CD4-positive, alpha-beta memory T cell (primary cell): ENCODE data around the gene CTSZ. TPM values are rescaled to one million over a fixed set of nuclear protein-coding genes. Genes with fewer than 3 reads are reported as not detected.

ENCODE experiments used
- CTCF ChIA-PET: fragments of 350-600 bp; sonication (Branson Sonifier 250); formaldehyde crosslinking; loops from one replicate; lab custom pipeline; 2021; ENCODE audit warnings: inconsistent platforms; ENCODE audit not compliant: partially characterized antibody; lab: Charles Lee
- POLR2A ChIA-PET: fragments of 350-600 bp; sonication (Branson Sonifier 250); formaldehyde crosslinking; loops from one replicate; lab custom pipeline; 2021; ENCODE audit not compliant: partially characterized antibody; lab: Charles Lee
- DNase-seq, 5 donors: peaks; one replicate each; pipeline versions ENCODE4 v3.0.0 to v3.0.0-alpha.2; 2020 to 2022; ENCODE audit warnings: mixed read lengths in 1 of 5
- H3K27ac ChIP-seq: one replicate; pipeline ENCODE4 v1.7.0; 2013; ENCODE audit warnings: low read depth, low read length
- H3K27me3 ChIP-seq: 2 replicates; pipeline ENCODE4 v1.7.0; 2013; ENCODE audit warnings: mild to moderate bottlenecking, low read length, moderate library complexity; ENCODE audit not compliant: insufficient read depth
- H3K36me3 ChIP-seq: 2 replicates; pipeline ENCODE4 v1.7.0; 2013; ENCODE audit warnings: mild to moderate bottlenecking, low read length, moderate library complexity; ENCODE audit not compliant: insufficient read depth
- H3K4me1 ChIP-seq: 2 replicates; pipeline ENCODE4 v1.7.0; 2013; ENCODE audit warnings: mild to moderate bottlenecking, low read length, moderate library complexity; ENCODE audit not compliant: insufficient read depth
- H3K4me3 ChIP-seq, 2 donors: one replicate each; pipeline ENCODE4 v1.7.0; 2013; ENCODE audit warnings: low read length in 2 of 2, mild to moderate bottlenecking in 1 of 2
- H3K9me3 ChIP-seq, 2 donors: one replicate each; pipeline ENCODE4 v1.7.0; 2013; ENCODE audit warnings: low read length in 2 of 2, control low read depth in 1 of 2; ENCODE audit not compliant: control insufficient read depth in 1 of 2
- H3K27ac Mint-ChIP-seq, 7 donors: one replicate each; pipeline ENCODE4 v1.8.0; 2020 to 2021; ENCODE audit warnings: mixed read lengths in 7 of 7, mild to moderate bottlenecking in 6 of 7, inconsistent platforms in 3 of 7, moderate library complexity in 3 of 7
- H3K27me3 Mint-ChIP-seq, 2 donors: one replicate each; pipeline ENCODE4 v1.8.0; 2020 to 2021; ENCODE audit warnings: mixed read lengths in 2 of 2
- H3K36me3 Mint-ChIP-seq, 2 donors: one replicate each; pipeline ENCODE4 v1.8.0; 2020 to 2021; ENCODE audit warnings: mixed read lengths in 2 of 2, inconsistent platforms in 1 of 2, mild to moderate bottlenecking in 1 of 2
- H3K4me1 Mint-ChIP-seq, 4 donors: one replicate each; pipeline ENCODE4 v1.8.0; 2020 to 2021; ENCODE audit warnings: mixed read lengths in 4 of 4, mild to moderate bottlenecking in 1 of 4
- H3K4me3 Mint-ChIP-seq, 8 donors: one replicate each; pipeline ENCODE4 v1.8.0; 2020 to 2021; ENCODE audit warnings: mixed read lengths in 8 of 8, mild to moderate bottlenecking in 7 of 8, moderate library complexity in 6 of 8, inconsistent platforms in 3 of 8
- H3K9me3 Mint-ChIP-seq, 8 donors: one replicate each; pipeline ENCODE4 v1.8.0; 2020 to 2021; ENCODE audit warnings: mixed read lengths in 8 of 8, mild to moderate bottlenecking in 5 of 8, inconsistent platforms in 3 of 8, moderate library complexity in 1 of 8
- intact Hi-C: fragments of 100-400 bp; cut with micrococcal nuclease; formaldehyde crosslinking; loops from one replicate; pipeline ENCODE4 v1.15.1; 2023
- polyA plus RNA-seq, 2 donors: library from polyadenylated mRNA; unstranded; fragments of 300-500 nt; fragmentation: Illumina TruSeq; gene quantifications; one replicate each; pipeline ENCODE4 v1.2.3, GENCODE V29; 2021
- total RNA-seq, 2 experiments: library from RNA; stranded (reverse); gene quantifications; one replicate each; pipeline ENCODE4 v1.2.3, GENCODE V29; 2021

The CTSZ gene
- total and polyA plus RNA-seq, 4 experiments from 2014 or later = 0.76 to 37.3 (median 19.1) TPM

- Histone ChIP-seq H3K36me3 (no peaks in the 10 kb centered on the region), H3K27me3 (no peaks in the 10 kb centered on the region), H3K9me3 (peaks cover 0 to 5% of the 10 kb centered on the region in 2 donors), H3K4me1 (no peaks in the 10 kb centered on the region), H3K27ac (no peak overlapping the region), H3K4me3 (no peak overlapping the region)
- intact Hi-C loops = no loop called here
- Mint-ChIP-seq H3K27me3 (peaks cover 1 to 3% of the 10 kb centered on the region in 2 donors), H3K9me3 (peaks cover 0 to 24% (median 18%) of the 10 kb centered on the region in 8 donors), H3K4me1 (peaks cover 0 to 1% (median 0%) of the 10 kb centered on the region in 4 donors), H3K36me3 (peaks cover 0 to 3% of the 10 kb centered on the region in 2 donors), H3K27ac (no peak overlapping the region), H3K4me3 (no peak overlapping the region)
- no peak for DNase-seq
- ChIA-PET POLR2A (no interaction called here), CTCF (interaction anchor here (1.0 kb wide), 1 partner anchor 91 kb away, joined by 3 read pairs; no protein-coding TSS in a partner anchor)
Observed at GRCh38 chr20:58975353-58975752, 31.7 kb downstream of the CTSZ start.

- Mint-ChIP-seq H3K4me1 (peaks cover 0 to 1% (median 0%) of the 10 kb centered on the region in 4 donors), H3K36me3 (peaks cover 0 to 3% of the 10 kb centered on the region in 2 donors), H3K9me3 (peaks cover 0 to 24% (median 18%) of the 10 kb centered on the region in 8 donors), H3K4me3 (no peak overlapping the region), H3K27me3 (peaks cover 3 to 4% of the 10 kb centered on the region in 2 donors), H3K27ac (peak overlapping the region in 1 of 7 donors; percentile 4)
- Histone ChIP-seq H3K4me3 (no peak overlapping the region), H3K27me3 (no peaks in the 10 kb centered on the region), H3K27ac (no peak overlapping the region), H3K36me3 (no peaks in the 10 kb centered on the region), H3K4me1 (no peaks in the 10 kb centered on the region), H3K9me3 (peaks cover 0 to 5% of the 10 kb centered on the region in 2 donors)
- intact Hi-C loops = no loop called here
- no peak for DNase-seq
- ChIA-PET POLR2A (interaction anchor here (0.5 kb wide), 1 partner anchor 201 kb away, joined by 3 read pairs; no protein-coding TSS in a partner anchor), CTCF (no interaction called here)
Observed at GRCh38 chr20:58973866-58974265, 33.2 kb downstream of the CTSZ start.

- Histone ChIP-seq H3K27me3 (no peaks in the 10 kb centered on the region), H3K9me3 (peaks cover 0 to 5% of the 10 kb centered on the region in 2 donors), H3K27ac (no peak overlapping the region), H3K4me3 (no peak overlapping the region), H3K36me3 (no peaks in the 10 kb centered on the region), H3K4me1 (no peaks in the 10 kb centered on the region)
- DNase-seq = no peak
- H3K36me3 Mint-ChIP-seq = peaks cover 0 to 3% of the 10 kb centered on the region in 2 donors
- ChIA-PET CTCF (no interaction called here), POLR2A (interaction anchor here (0.5 kb wide), 1 partner anchor 202 kb away, joined by 3 read pairs; no protein-coding TSS in a partner anchor)
- intact Hi-C loops = no loop called here
- H3K4me3 Mint-ChIP-seq = no peak overlapping the region
- H3K4me1 Mint-ChIP-seq = no peaks in the 10 kb centered on the region
- H3K27me3 Mint-ChIP-seq = peaks cover 3 to 6% of the 10 kb centered on the region in 2 donors
- H3K9me3 Mint-ChIP-seq = peaks cover 0 to 24% (median 18%) of the 10 kb centered on the region in 8 donors
- H3K27ac Mint-ChIP-seq = no peak overlapping the region
Observed at GRCh38 chr20:58973179-58973578, 33.9 kb downstream of the CTSZ start.

- Histone ChIP-seq H3K4me3 (no peak overlapping the region), H3K27me3 (no peaks in the 10 kb centered on the region), H3K4me1 (no peaks in the 10 kb centered on the region), H3K36me3 (no peaks in the 10 kb centered on the region), H3K27ac (no peak overlapping the region), H3K9me3 (peaks cover 0 to 5% of the 10 kb centered on the region in 2 donors)
- CTCF ChIA-PET = interaction anchor here (0.6 to 1.1 kb wide), 2 partner anchors 51 to 79 kb away, joined by 3 read pairs; no protein-coding TSS in a partner anchor
- DNase-seq = no peak
- no peak overlapping the region for H3K27ac Mint-ChIP-seq
- H3K4me3 Mint-ChIP-seq = no peak overlapping the region
- peaks cover 3 to 6% of the 10 kb centered on the region in 2 donors for H3K27me3 Mint-ChIP-seq
- peaks cover 0 to 3% of the 10 kb centered on the region in 2 donors for H3K36me3 Mint-ChIP-seq
- intact Hi-C loops = no loop called here
- peaks cover 0 to 16% (median 13%) of the 10 kb centered on the region in 8 donors for H3K9me3 Mint-ChIP-seq
- no peaks in the 10 kb centered on the region for H3K4me1 Mint-ChIP-seq
- POLR2A ChIA-PET = interaction anchor here (1.5 kb wide), 1 partner anchor 10 kb away, joined by 3 read pairs; no protein-coding TSS in a partner anchor
Observed at GRCh38 chr20:58971429-58971828, 35.6 kb downstream of the CTSZ start.

GRCh38 chr20:58970146-58970545 is 36.9 kb downstream of the CTSZ start:
- no peaks in the 10 kb centered on the region for H3K4me1 ChIP-seq
- no peaks in the 10 kb centered on the region for H3K27me3 ChIP-seq
- H3K4me3 ChIP-seq = no peak overlapping the region
- Mint-ChIP-seq H3K27me3 (peaks cover 5 to 6% of the 10 kb centered on the region in 2 donors), H3K4me3 (no peak overlapping the region), H3K4me1 (no peaks in the 10 kb centered on the region), H3K9me3 (peaks cover 0 to 10% (median 2%) of the 10 kb centered on the region in 8 donors), H3K27ac (no peak overlapping the region), H3K36me3 (peaks cover 0 to 3% of the 10 kb centered on the region in 2 donors)
- CTCF ChIA-PET = interaction anchor here (0.9 kb wide), 1 partner anchor 9 kb away, joined by 3 read pairs; no protein-coding TSS in a partner anchor
- POLR2A ChIA-PET = no interaction called here
- DNase-seq = no peak
- no peaks in the 10 kb centered on the region for H3K9me3 ChIP-seq
- H3K27ac ChIP-seq = no peak overlapping the region
- intact Hi-C loops = no loop called here
- H3K36me3 ChIP-seq = no peaks in the 10 kb centered on the region

- intact Hi-C loops = no loop called here
- ChIA-PET POLR2A (no interaction called here), CTCF (interaction anchor here (0.9 kb wide), 1 partner anchor 9 kb away, joined by 3 read pairs; no protein-coding TSS in a partner anchor)
- Mint-ChIP-seq H3K9me3 (peaks cover 0 to 6% (median 0%) of the 10 kb centered on the region in 8 donors), H3K27me3 (peaks cover 6 to 7% of the 10 kb centered on the region in 2 donors), H3K4me1 (no peaks in the 10 kb centered on the region), H3K4me3 (no peak overlapping the region), H3K36me3 (peaks cover 0 to 3% of the 10 kb centered on the region in 2 donors), H3K27ac (no peak overlapping the region)
- Histone ChIP-seq H3K4me3 (no peak overlapping the region), H3K4me1 (no peaks in the 10 kb centered on the region), H3K27me3 (no peaks in the 10 kb centered on the region), H3K9me3 (no peaks in the 10 kb centered on the region), H3K27ac (no peak overlapping the region), H3K36me3 (no peaks in the 10 kb centered on the region)
- DNase-seq = no peak
Observed at GRCh38 chr20:58969439-58969838, 37.6 kb downstream of the CTSZ start.

GRCh38 chr20:58967652-58968429 is 39.2 kb downstream of the CTSZ start:
- H3K4me1 ChIP-seq = no peaks in the 10 kb centered on the region
- Mint-ChIP-seq H3K27ac (no peak overlapping the region), H3K9me3 (peaks cover 0 to 8% (median 2%) of the 10 kb centered on the region in 8 donors), H3K4me3 (no peak overlapping the region), H3K36me3 (no peaks in the 10 kb centered on the region), H3K4me1 (no peaks in the 10 kb centered on the region), H3K27me3 (peaks cover 6 to 10% of the 10 kb centered on the region in 2 donors)
- H3K27ac ChIP-seq = no peak overlapping the region
- H3K36me3 ChIP-seq = no peaks in the 10 kb centered on the region
- no peaks in the 10 kb centered on the region for H3K27me3 ChIP-seq
- CTCF ChIA-PET = interaction anchor here (1.1 kb wide), 1 partner anchor 239 kb away, joined by 3 read pairs; no protein-coding TSS in a partner anchor
- H3K4me3 ChIP-seq = no peak overlapping the region
- no peak for DNase-seq
- H3K9me3 ChIP-seq = no peaks in the 10 kb centered on the region
- intact Hi-C loops = no loop called here
- POLR2A ChIA-PET = no interaction called here
